HUES64 (cell line): ENCODE measurements around the gene DLG2.

ENCODE experiments used
- H3K27ac ChIP-seq: 2 replicates; pipeline ENCODE4 v1.7.0; 2013; ENCODE audit warnings: low read depth, low read length, inconsistent platforms
- H3K27me3 ChIP-seq: 2 replicates; pipeline ENCODE4 v1.6.1; 2013; ENCODE audit warnings: mild to moderate bottlenecking, low read length; ENCODE audit not compliant: insufficient read depth
- H3K36me3 ChIP-seq: 2 replicates; pipeline ENCODE4 v1.6.1; 2013; ENCODE audit warnings: mild to moderate bottlenecking, low read length; ENCODE audit not compliant: insufficient read depth
- H3K4me1 ChIP-seq: 2 replicates; pipeline ENCODE4 v1.6.1; 2013; ENCODE audit warnings: mild to moderate bottlenecking, low read length, moderate library complexity; ENCODE audit not compliant: insufficient read depth
- H3K4me3 ChIP-seq: 2 replicates; pipeline ENCODE4 v1.5.1; 2013; ENCODE audit warnings: mild to moderate bottlenecking, low read length, moderate library complexity
- H3K9ac ChIP-seq: 2 replicates; pipeline ENCODE4 v1.6.1; 2013; ENCODE audit warnings: mild to moderate bottlenecking, low read depth, low read length
- H3K9me3 ChIP-seq: 2 replicates; pipeline ENCODE4 v1.6.1; 2013; ENCODE audit warnings: low read depth, low read length; ENCODE audit not compliant: insufficient read depth
- WGBS: fragments of 150-250, 120-280 bp; methylation state at CpG from one replicate; pipeline ENCODE4 v1.1.7; 2013; ENCODE audit warnings: missing lambda C conversion rate; 5-methylcytosine and 5-hydroxymethylcytosine counted together

Gene DLG2

GRCh38 chr11:84947970-84948580 lies 679.1 kb downstream of the DLG2 start:
- H3K36me3 ChIP-seq: no peaks in the 10 kb centered on the region
- 75% methylated on average over 3 of the region's 3 CpGs for WGBS
- no peak overlapping the region for H3K4me3 ChIP-seq

DNA sequence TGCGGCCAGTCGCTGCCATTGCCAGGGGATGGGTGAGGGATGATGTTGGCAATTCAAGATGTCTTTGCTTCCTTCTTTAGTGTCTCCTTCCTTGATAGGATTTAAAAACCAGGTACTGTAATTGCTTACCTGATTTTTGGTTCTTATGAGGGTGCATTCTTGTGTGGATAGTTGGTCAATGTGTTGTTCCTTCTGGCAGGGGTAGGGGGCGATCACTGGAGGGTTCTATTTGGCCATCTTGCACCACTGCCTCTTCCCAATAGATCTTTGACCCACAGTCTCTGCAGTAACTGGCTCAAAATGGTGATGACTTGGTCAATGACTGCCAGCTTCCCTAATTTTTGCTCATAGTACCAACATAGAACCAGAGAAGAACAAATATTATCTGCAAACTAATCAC lies 680.1 kb downstream of the DLG2 start:
- WGBS: 100% methylated on average over 3 of the region's 3 CpGs
- no peak overlapping the region for H3K27ac ChIP-seq
- no peaks in the 10 kb centered on the region for H3K36me3 ChIP-seq
- no peak overlapping the region for H3K4me3 ChIP-seq
- H3K27me3 ChIP-seq: no peaks in the 10 kb centered on the region
- no peak overlapping the region for H3K9ac ChIP-seq
- H3K9me3 ChIP-seq: no peaks in the 10 kb centered on the region
- H3K4me1 ChIP-seq: peaks cover 13% of the 10 kb centered on the region

More at GRCh38 chr11:84947970-84948580, 679.1 kb downstream of the DLG2 start:
- Histone ChIP-seq H3K27ac (no peak overlapping the region), H3K9ac (no peak overlapping the region), H3K9me3 (no peaks in the 10 kb centered on the region), H3K27me3 (no peaks in the 10 kb centered on the region), H3K4me1 (peaks cover 13% of the 10 kb centered on the region)

DNA sequence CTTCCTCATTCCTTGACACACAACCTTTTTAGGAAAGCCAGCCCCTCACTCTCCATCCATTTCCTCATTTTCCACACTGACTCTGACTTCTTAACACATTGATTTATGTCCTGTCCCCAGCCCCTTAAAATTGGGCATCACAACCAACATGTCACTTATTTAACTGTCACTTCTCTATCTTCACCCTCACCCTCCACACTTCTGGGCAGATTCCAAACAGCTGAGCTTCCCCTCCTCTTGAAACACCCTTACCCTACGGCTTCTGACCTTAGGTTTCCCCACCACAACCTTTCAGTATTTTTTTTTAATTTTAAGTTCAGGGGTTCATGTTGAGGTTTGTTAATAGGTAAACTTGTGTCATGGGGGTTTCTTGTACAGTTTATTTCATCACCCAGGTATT lies 696.3 kb downstream of the DLG2 start:
- no peaks in the 10 kb centered on the region for H3K4me1 ChIP-seq
- no peak overlapping the region for H3K4me3 ChIP-seq
- no peak overlapping the region for H3K9ac ChIP-seq
- WGBS: 90% methylated on average over 1 of the region's 1 CpG
- no peaks in the 10 kb centered on the region for H3K27me3 ChIP-seq
- H3K27ac ChIP-seq: no peak overlapping the region
- H3K9me3 ChIP-seq: no peaks in the 10 kb centered on the region
- H3K36me3 ChIP-seq: no peaks in the 10 kb centered on the region

DNA sequence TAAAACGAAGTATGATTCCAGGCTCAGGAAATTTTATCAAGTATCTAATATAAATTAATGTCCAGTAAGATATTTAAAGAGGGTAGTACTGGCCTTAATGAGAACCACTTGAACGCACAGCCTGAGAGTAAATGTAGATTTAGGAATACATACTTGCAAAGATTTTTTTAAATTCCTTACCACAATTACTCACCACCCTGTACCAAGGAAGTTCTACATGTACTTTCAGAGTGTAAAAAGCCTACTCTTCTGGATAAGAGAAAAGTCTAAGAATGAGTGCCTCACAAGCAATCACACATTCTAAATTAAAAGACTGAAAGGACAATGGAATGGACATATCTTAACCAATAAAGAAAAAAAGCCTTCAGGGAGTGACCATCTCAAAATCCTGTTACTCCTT lies 697.4 kb downstream of the DLG2 start:
- Histone ChIP-seq H3K36me3 (no peaks in the 10 kb centered on the region), H3K9ac (no peak overlapping the region), H3K4me3 (no peak overlapping the region), H3K4me1 (no peaks in the 10 kb centered on the region), H3K27me3 (no peaks in the 10 kb centered on the region), H3K9me3 (no peaks in the 10 kb centered on the region), H3K27ac (no peak overlapping the region)
- WGBS: 100% methylated on average over 1 of the region's 2 CpGs

GRCh38 chr11:84924154-84924692 lies 702.9 kb downstream of the DLG2 start:
- Histone ChIP-seq H3K36me3 (no peaks in the 10 kb centered on the region), H3K4me1 (peaks cover 36% of the 10 kb centered on the region), H3K27me3 (no peaks in the 10 kb centered on the region), H3K4me3 (no peak overlapping the region), H3K9ac (no peak overlapping the region), H3K27ac (no peak overlapping the region), H3K9me3 (no peaks in the 10 kb centered on the region)
- 79% methylated on average over 4 of the region's 4 CpGs for WGBS

DNA sequence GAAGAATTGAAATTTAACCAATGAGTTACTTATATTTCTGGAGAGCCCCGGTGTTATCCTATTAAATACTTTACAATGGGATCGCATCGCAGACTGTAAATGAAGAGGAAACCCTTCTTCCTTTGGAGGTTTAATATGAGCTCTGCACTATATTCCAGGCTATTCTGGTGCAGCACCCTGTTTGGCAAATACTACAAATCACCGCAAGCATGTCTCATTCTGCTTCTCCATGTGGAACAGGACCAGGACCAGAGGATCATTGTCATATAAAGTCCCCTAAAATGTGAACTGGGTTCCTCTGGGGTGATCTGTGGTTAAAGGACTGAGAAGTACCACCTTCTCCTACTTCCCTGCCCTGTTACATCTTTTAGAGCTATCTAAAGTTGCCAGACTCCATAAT lies 703.7 kb downstream of the DLG2 start:
- H3K9me3 ChIP-seq: no peaks in the 10 kb centered on the region
- H3K36me3 ChIP-seq: no peaks in the 10 kb centered on the region
- H3K27me3 ChIP-seq: no peaks in the 10 kb centered on the region
- no peak overlapping the region; the same call in 1 of the 2 replicates for H3K27ac ChIP-seq
- H3K9ac ChIP-seq: no peak overlapping the region
- 87% methylated on average over 3 of the region's 4 CpGs for WGBS
- H3K4me3 ChIP-seq: no peak overlapping the region
- peaks cover 36% of the 10 kb centered on the region for H3K4me1 ChIP-seq

GRCh38 chr11:84922836-84923235 lies 704.3 kb downstream of the DLG2 start:
- H3K9me3 ChIP-seq: no peaks in the 10 kb centered on the region
- peak overlapping the region; percentile 44; the same call in 1 of the 2 replicates for H3K27ac ChIP-seq
- H3K9ac ChIP-seq: peak overlapping the region; percentile 40
- 43% methylated on average over 13 of the region's 13 CpGs for WGBS
- H3K4me1 ChIP-seq: peaks cover 36% of the 10 kb centered on the region
- H3K36me3 ChIP-seq: no peaks in the 10 kb centered on the region
- H3K27me3 ChIP-seq: no peaks in the 10 kb centered on the region
- peak overlapping the region; percentile 29; the same call in 1 of the 2 replicates for H3K4me3 ChIP-seq

- peak overlapping the region; percentile 40; the same call in 1 of the 2 replicates for H3K9ac ChIP-seq
Measured at GRCh38 chr11:84922212-84922805, 704.8 kb downstream of the DLG2 start.

DNA sequence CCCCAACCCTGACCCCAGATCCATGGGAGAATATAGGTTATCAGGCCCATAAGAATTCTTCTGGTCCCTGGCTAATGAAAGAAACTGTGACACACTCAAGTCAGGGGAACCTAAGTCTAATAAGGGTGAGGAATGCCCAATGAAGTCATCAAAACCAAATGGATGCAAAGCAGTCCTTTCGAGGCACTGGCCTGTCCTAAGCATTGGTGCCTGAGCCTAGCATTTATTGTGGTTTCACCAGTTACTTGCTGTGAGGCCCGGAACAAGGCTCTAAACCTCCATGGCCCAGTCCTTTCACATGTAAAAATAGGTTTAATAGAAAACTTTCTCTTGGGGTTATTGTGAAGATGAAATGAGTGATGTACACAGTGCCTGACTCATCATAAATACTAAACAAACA lies 712.6 kb downstream of the DLG2 start:
- H3K36me3 ChIP-seq: no peaks in the 10 kb centered on the region
- H3K9me3 ChIP-seq: no peaks in the 10 kb centered on the region
- H3K4me1 ChIP-seq: peaks cover 10% of the 10 kb centered on the region; the same call in 1 of the 2 replicates
- no peak overlapping the region for H3K9ac ChIP-seq
- H3K4me3 ChIP-seq: no peak overlapping the region
- no peaks in the 10 kb centered on the region for H3K27me3 ChIP-seq
- 84% methylated on average over 2 of the region's 2 CpGs for WGBS
- H3K27ac ChIP-seq: peak overlapping the region; percentile 24; the same call in 1 of the 2 replicates

More at GRCh38 chr11:84922212-84922805, 704.8 kb downstream of the DLG2 start:
- Histone ChIP-seq H3K27me3 (no peaks in the 10 kb centered on the region), H3K9me3 (no peaks in the 10 kb centered on the region), H3K4me1 (peaks cover 36% of the 10 kb centered on the region), H3K27ac (peak overlapping the region; percentile 44; the same call in 1 of the 2 replicates), H3K36me3 (no peaks in the 10 kb centered on the region), H3K4me3 (peak overlapping the region; percentile 29)
- 17% methylated on average over 7 of the region's 7 CpGs for WGBS

GRCh38 chr11:84909740-84910139 lies 717.4 kb downstream of the DLG2 start:
- 91% methylated on average over 2 of the region's 2 CpGs for WGBS
- no peaks in the 10 kb centered on the region for H3K9me3 ChIP-seq

DNA sequence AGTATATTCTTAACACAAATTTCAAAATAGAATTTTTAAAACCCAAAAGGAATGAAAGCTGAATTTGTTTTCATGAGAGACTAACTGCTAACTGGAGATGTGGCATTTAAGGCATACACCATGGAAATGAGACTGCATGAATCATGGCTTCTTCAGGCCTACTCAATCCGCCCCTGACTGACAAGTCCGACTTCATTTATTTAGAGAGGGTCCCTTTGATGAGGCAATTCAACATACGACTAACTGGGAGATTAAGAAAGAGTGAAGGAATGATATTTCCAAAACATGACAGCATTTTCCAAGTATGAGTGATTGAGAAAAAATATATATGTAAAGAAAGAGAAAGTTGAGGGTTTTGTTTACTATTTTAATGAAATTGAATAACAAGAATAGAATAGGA lies 720.1 kb downstream of the DLG2 start:
- Histone ChIP-seq H3K9me3 (no peaks in the 10 kb centered on the region), H3K9ac (no peak overlapping the region), H3K4me3 (no peak overlapping the region), H3K27ac (no peak overlapping the region), H3K27me3 (no peaks in the 10 kb centered on the region), H3K4me1 (peaks cover 16% of the 10 kb centered on the region; the same call in 1 of the 2 replicates), H3K36me3 (no peaks in the 10 kb centered on the region)
- WGBS: 67% methylated on average over 3 of the region's 3 CpGs

More at GRCh38 chr11:84909740-84910139, 717.4 kb downstream of the DLG2 start:
- no peak overlapping the region for H3K9ac ChIP-seq
- no peaks in the 10 kb centered on the region for H3K36me3 ChIP-seq
- 0 out of 2 replicates have a peak overlapping the region, but pooled peaks have one; percentile 15 for H3K27ac ChIP-seq
- peaks cover 20% of the 10 kb centered on the region; the same call in 1 of the 2 replicates for H3K4me1 ChIP-seq
- no peaks in the 10 kb centered on the region for H3K27me3 ChIP-seq
- no peak overlapping the region for H3K4me3 ChIP-seq
